H1 (cell line): ENCODE results near the gene FHAD1. TPM values are rescaled to one million over a fixed set of nuclear protein-coding genes. Genes with fewer than 3 reads are reported as not detected.

Experiments
- CTCF ChIA-PET: fragments of 300-600 bp; sonication (Branson Sonifier 250); formaldehyde crosslinking; loops from one replicate; lab custom pipeline; 2021; ENCODE audit not compliant: partially characterized antibody; lab: Charles Lee
- POLR2A ChIA-PET: fragments of 300-600 bp; sonication (Branson Sonifier 250); formaldehyde crosslinking; loops from one replicate; lab custom pipeline; 2021; ENCODE audit warnings: inconsistent platforms; ENCODE audit not compliant: partially characterized antibody; lab: Charles Lee
- DNase-seq, 2 experiments: peaks; one replicate each; pipeline versions ENCODE4 v3.0.0 to v3.0.0-alpha.2; 2010 to 2022; ENCODE audit warnings: low spot score in 2 of 2, low read depth in 1 of 2, mixed read lengths in 1 of 2
- FAIRE-seq: peaks from 2 replicates; lab custom pipeline; 2011; peaks lifted over from hg19 to GRCh38; lab: Jason Lieb, UNC
- H2AFZ ChIP-seq: 2 replicates; pipeline ENCODE4 v1.8.1; 2012; ENCODE audit warnings: low read length, inconsistent platforms
- H2AK5ac ChIP-seq: 2 replicates; pipeline ENCODE4 v1.6.1; 2013; ENCODE audit warnings: low read depth, low read length
- H2BK120ac ChIP-seq: replicated peaks from 2 replicates; pipeline ENCODE3; 2013; ENCODE audit warnings: low read depth, low read length, inconsistent platforms
- H2BK12ac ChIP-seq: 2 replicates; pipeline ENCODE4 v1.6.1; 2013; ENCODE audit warnings: low read depth, low read length
- H2BK15ac ChIP-seq: 2 replicates; pipeline ENCODE4 v1.6.1; 2013; ENCODE audit warnings: low read length
- H2BK20ac ChIP-seq: 2 replicates; pipeline ENCODE4 v1.6.1; 2013; ENCODE audit warnings: low read length
- H2BK5ac ChIP-seq: 2 replicates; pipeline ENCODE4 v1.6.1; 2013; ENCODE audit warnings: low read depth, low read length
- H3K14ac ChIP-seq: 2 replicates; pipeline ENCODE4 v1.6.1; 2013; ENCODE audit warnings: inconsistent platforms; ENCODE audit not compliant: insufficient read length
- H3K18ac ChIP-seq: 2 replicates; pipeline ENCODE4 v1.6.1; 2013; ENCODE audit warnings: low read length; ENCODE audit errors: extremely low read depth
- H3K23ac ChIP-seq: 2 replicates; pipeline ENCODE4 v1.6.1; 2013; ENCODE audit warnings: inconsistent platforms; ENCODE audit not compliant: insufficient read length
- H3K23me2 ChIP-seq: 2 replicates; pipeline ENCODE4 v1.6.1; 2013; ENCODE audit warnings: low read depth, low read length
- H3K27ac ChIP-seq: 2 replicates; pipeline ENCODE4 v1.6.1; 2011; ENCODE audit warnings: low read depth, low read length, inconsistent platforms
- H3K27me3 ChIP-seq, 4 experiments: replicated peaks in 1 of 4; 1 replicate in 1 of 4; 2 replicates in 3 of 4; pipeline versions ENCODE4 v1.6.1 to v1.8.1; 2011 to 2013; ENCODE audit warnings: low read length in 3 of 4, mild to moderate bottlenecking in 3 of 4, inconsistent platforms in 2 of 4, mixed read lengths in 2 of 4, moderate library complexity in 1 of 4; ENCODE audit not compliant: control insufficient read depth in 3 of 4, insufficient read depth in 3 of 4; ENCODE audit errors: extremely low read depth in 1 of 4
- H3K36me3 ChIP-seq, 4 experiments: 2 replicates each; pipeline versions ENCODE4 v1.6.1 to v1.8.1; 2011 to 2013; ENCODE audit warnings: mild to moderate bottlenecking in 4 of 4, low read length in 3 of 4, moderate library complexity in 2 of 4, control low read depth in 1 of 4, inconsistent platforms in 1 of 4; ENCODE audit not compliant: insufficient read depth in 4 of 4, control insufficient read depth in 2 of 4
- H3K4ac ChIP-seq: replicated peaks from 2 replicates; pipeline ENCODE3; 2013; ENCODE audit warnings: low read length, low read depth, mixed read lengths, inconsistent platforms; ENCODE audit not compliant: insufficient read length
- H3K4me1 ChIP-seq, 4 experiments: replicated peaks in 1 of 4; 1 replicate in 1 of 4; 2 replicates in 3 of 4; pipeline versions ENCODE4 v1.6.1 to v1.8.1; 2011 to 2013; ENCODE audit warnings: low read length in 3 of 4, inconsistent platforms in 2 of 4, mixed read lengths in 1 of 4; ENCODE audit not compliant: insufficient read depth in 4 of 4, control insufficient read depth in 3 of 4
- H3K4me2 ChIP-seq, 2 experiments: 2 replicates each; pipeline versions ENCODE4 v1.6.1 to v1.8.1; 2011 to 2013; ENCODE audit warnings: low read depth in 2 of 2, low read length in 2 of 2, control low read depth in 1 of 2, inconsistent platforms in 1 of 2, mild to moderate bottlenecking in 1 of 2; ENCODE audit not compliant: insufficient read depth in 1 of 2
- H3K4me3 ChIP-seq, 4 experiments: fragments of 200-600, 300-600 bp in 1 of 4; sonication (generic), shearing (Covaris generic), sonication (Bioruptor Twin) in 1 of 4; 2 replicates each; pipeline versions ENCODE4 v1.5.1 to v1.8.1; 2011 to 2016; ENCODE audit warnings: low read length in 4 of 4, low read depth in 3 of 4, control low read depth in 2 of 4, inconsistent platforms in 2 of 4, mild to moderate bottlenecking in 2 of 4, mixed read lengths in 1 of 4, moderate library complexity in 1 of 4; ENCODE audit not compliant: insufficient read depth in 2 of 4; ENCODE audit errors: extremely low read depth in 1 of 4
- H3K56ac ChIP-seq: replicated peaks from 2 replicates; pipeline ENCODE3; 2013; ENCODE audit warnings: low read depth, mild to moderate bottlenecking, mixed read lengths, low read length, inconsistent platforms; ENCODE audit not compliant: insufficient read length
- H3K79me1 ChIP-seq: 2 replicates; pipeline ENCODE4 v1.6.1; 2013; ENCODE audit warnings: low read depth, low read length, control low read depth
- H3K79me2 ChIP-seq, 2 experiments: 2 replicates each; pipeline versions ENCODE4 v1.6.1 to v1.8.1; 2012 to 2013; ENCODE audit warnings: low read length in 2 of 2, mild to moderate bottlenecking in 2 of 2, inconsistent platforms in 1 of 2; ENCODE audit not compliant: insufficient read depth in 2 of 2, control insufficient read depth in 1 of 2
- H3K9ac ChIP-seq, 4 experiments: replicated peaks in 1 of 4; 1 replicate in 1 of 4; 2 replicates in 3 of 4; pipeline versions ENCODE4 v1.6.1 to v1.8.1; 2011 to 2013; ENCODE audit warnings: low read depth in 3 of 4, low read length in 3 of 4, control low read depth in 2 of 4, mild to moderate bottlenecking in 2 of 4, moderate library complexity in 2 of 4, inconsistent platforms in 1 of 4; ENCODE audit errors: extremely low read depth in 1 of 4
- H3K9me3 ChIP-seq, 2 experiments: 2 replicates each; pipeline versions ENCODE4 v1.6.1 to v1.8.1; 2012 to 2013; ENCODE audit warnings: mild to moderate bottlenecking in 2 of 2, moderate library complexity in 2 of 2, control low read depth in 1 of 2, inconsistent platforms in 1 of 2, low read depth in 1 of 2, low read length in 1 of 2, mixed read lengths in 1 of 2; ENCODE audit not compliant: insufficient read depth in 2 of 2
- H4K20me1 ChIP-seq, 2 experiments: replicated peaks in 1 of 2; 2 replicates each; pipeline versions ENCODE3 to v1.8.1; 2011 to 2013; ENCODE audit warnings: inconsistent platforms in 2 of 2, low read length in 2 of 2, mild to moderate bottlenecking in 1 of 2; ENCODE audit not compliant: insufficient read depth in 2 of 2, control insufficient read depth in 1 of 2
- H4K5ac ChIP-seq: 2 replicates; pipeline ENCODE4 v1.6.1; 2013; ENCODE audit warnings: low read length, low read depth, mixed read lengths, inconsistent platforms; ENCODE audit not compliant: insufficient read length
- H4K8ac ChIP-seq: 2 replicates; pipeline ENCODE4 v1.8.0; 2013; ENCODE audit warnings: mild to moderate bottlenecking, moderate library complexity, low read length, inconsistent platforms; ENCODE audit not compliant: insufficient read depth; ENCODE audit errors: extremely low read depth
- H4K91ac ChIP-seq: replicated peaks from 2 replicates; pipeline ENCODE3; 2013; ENCODE audit warnings: low read length, mixed read lengths, inconsistent platforms; ENCODE audit not compliant: insufficient read length
- TAF1 ChIP-seq: IDR thresholded peaks from 2 replicates; pipeline ENCODE4 v1.6.1; 2011; ENCODE audit warnings: mild to moderate bottlenecking, low read depth, low read length
- USF2 ChIP-seq: IDR thresholded peaks from 2 replicates; pipeline ENCODE4 v1.6.1; 2011; ENCODE audit warnings: low read length, improper control_type of control experiment
- WGBS, 2 experiments: shearing (Covaris generic) in 1 of 2; methylation state at CpG; one replicate each; pipeline versions ENCODE4 v1.1.6 to v1.1.7; 2013 to 2015; ENCODE audit warnings: low lambda C conversion rate in 2 of 2, mixed read lengths in 2 of 2, inconsistent platforms in 1 of 2, low coverage in 1 of 2, missing lambda C conversion rate in 1 of 2; ENCODE audit not compliant: insufficient replicate concordance in 2 of 2, insufficient coverage in 1 of 2, insufficient read length in 1 of 2; ENCODE audit errors: extremely low coverage in 1 of 2, missing lambda C conversion rate in 1 of 2; 5-methylcytosine and 5-hydroxymethylcytosine counted together
- polyA plus RNA-seq, 7 experiments: library from polyadenylated mRNA; depleted of rRNA in 3 of 7; stranded (reverse) in 5 of 7; unstranded in 2 of 7; fragments of >200 nt in 5 of 7; fragments of 200-250 nt in 2 of 7; gene quantifications; 1 replicate in 5 of 7; 2 replicates in 1 of 7; 4 replicates in 1 of 7; pipeline versions ENCODE4 v1.2.1 to v1.2.3, GENCODE V29; 2011 to 2013; ENCODE audit warnings: missing spikeins in 2 of 7, mixed read lengths in 2 of 7
- total RNA-seq: library from RNA; stranded (reverse); fragmentation: NEBNext Ultra II Directional; extraction: Animal tissue kit (Norgen Biotek cat#: 25700); gene quantifications from 2 replicates; pipeline ENCODE4 v1.2.1, GENCODE V29; 2021

Gene FHAD1
- total and polyA plus RNA-seq, 2 of the 8 experiments (the other 6 are each of a cell fraction or from before 2014, with no cell fraction given): 0.39 to 0.69 TPM

- TF ChIP-seq TAF1: no peak
Measured at GRCh38 chr1:15334995-15335394, 88.0 kb downstream of the FHAD1 start (continued).

GRCh38 chr1:15336866-15337265 lies 89.8 kb downstream of the FHAD1 start:
- no peak overlapping the region for H2BK5ac ChIP-seq
- no peak overlapping the region for H2BK15ac ChIP-seq
- H4K20me1 ChIP-seq: no peaks in the 10 kb centered on the region
- no peak overlapping the region for H3K9ac ChIP-seq
- no peaks in the 10 kb centered on the region for H3K4me1 ChIP-seq
- ChIA-PET POLR2A (no interaction called here), CTCF (no interaction called here)
- H4K5ac ChIP-seq: no peak overlapping the region
- DNase-seq (no peak), FAIRE-seq (no peak)
- H3K4ac ChIP-seq: no peak overlapping the region
- H3K79me1 ChIP-seq: no peaks in the 10 kb centered on the region
- H3K14ac ChIP-seq: no peak overlapping the region
- no peak overlapping the region for H3K4me3 ChIP-seq
- H3K56ac ChIP-seq: no peak overlapping the region
- H2AFZ ChIP-seq: no peak overlapping the region
- no peak overlapping the region for H2AK5ac ChIP-seq
- no peak overlapping the region for H4K91ac ChIP-seq
- H3K27ac ChIP-seq: no peak overlapping the region
- H3K27me3 ChIP-seq: no peaks in the 10 kb centered on the region
- no peak overlapping the region for H3K23ac ChIP-seq
- TF ChIP-seq USF2: no peak
- H4K8ac ChIP-seq: no peak overlapping the region
- H3K4me2 ChIP-seq: no peak overlapping the region
- no peaks in the 10 kb centered on the region for H3K79me2 ChIP-seq
- H2BK120ac ChIP-seq: no peak overlapping the region
- WGBS, 2 experiments: 80% methylated on average over 7 of the region's 7 CpGs; no CpG with 5 or more reads in 1 of the 2 experiments
- no peak overlapping the region for H3K18ac ChIP-seq
- H2BK12ac ChIP-seq: no peak overlapping the region
- no peaks in the 10 kb centered on the region for H3K9me3 ChIP-seq
- H2BK20ac ChIP-seq: no peak overlapping the region
- H3K23me2 ChIP-seq: no peaks in the 10 kb centered on the region
- no peaks in the 10 kb centered on the region for H3K36me3 ChIP-seq
